ENCODE measurements around the gene PARN. TPM values are rescaled to one million over a fixed set of nuclear protein-coding genes. Genes with fewer than 3 reads are reported as not detected.
"Not testable (repeated sequence)": the region's sequence is repeated elsewhere in the genome, so short reads cannot be mapped to it uniquely, and the experiment has no call there.

Gene PARN
- total and polyA plus RNA-seq, 2 experiments from 2014 or later, result 32.5 to 61.3 TPM

DNA sequence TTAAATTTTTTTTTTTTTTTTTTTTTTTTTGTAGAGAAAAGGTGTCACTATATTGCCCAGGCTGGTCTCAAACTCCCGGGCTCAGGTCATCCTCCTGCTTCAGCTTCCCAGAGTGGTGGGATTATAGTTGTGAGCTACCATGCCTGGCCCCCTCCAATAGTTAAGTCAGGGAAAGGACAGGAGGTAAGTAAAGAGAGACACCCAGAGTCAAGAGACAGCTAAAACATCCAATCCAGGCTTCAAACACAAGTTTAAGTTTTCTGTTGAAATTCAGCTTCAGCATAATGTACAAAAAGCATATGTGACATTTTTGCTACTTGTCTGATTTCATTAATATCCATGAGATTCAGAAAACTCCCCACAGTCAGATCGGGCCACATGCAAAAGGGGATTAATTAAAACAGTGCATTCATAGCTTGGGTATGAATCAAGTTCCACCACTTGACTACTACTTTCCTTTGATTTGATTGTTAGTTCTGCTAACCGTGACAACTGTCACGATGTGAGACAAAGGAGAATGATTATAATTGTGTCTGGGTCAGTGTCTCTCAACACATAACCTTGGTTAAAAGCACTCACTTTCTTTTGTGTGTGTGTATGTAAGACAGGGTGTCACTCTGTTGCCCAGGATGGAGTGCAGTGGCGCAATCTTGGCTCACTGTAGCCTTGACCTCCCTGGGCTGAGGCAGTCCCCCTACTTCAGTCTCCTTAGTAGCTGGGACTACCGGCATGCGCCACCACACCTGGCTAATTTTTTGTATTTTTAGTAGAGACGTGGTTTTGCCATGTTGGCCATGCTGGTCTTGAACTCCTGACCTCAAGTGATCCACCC is 184.9 kb downstream of the PARN start:
- H3K27me3 Mint-ChIP-seq (ENCODE audit: insufficient read depth, low read depth, poor library complexity), result no peaks in the 10 kb centered on the region
- H3K4me3 Mint-ChIP-seq, result no peak overlapping the region
- no peak overlapping the region for H2AFZ ChIP-seq
- peaks cover 8% of the 10 kb centered on the region; the same call in 1 of the 2 replicates for H3K4me1 ChIP-seq (ENCODE audit: insufficient read depth)
- no peaks in the 10 kb centered on the region for H3K9me2 ChIP-seq (ENCODE audit: insufficient read depth)
- H3K79me2 ChIP-seq (replicated peaks; ENCODE audit: insufficient read depth), result no peaks in the 10 kb centered on the region
- no peaks in the 10 kb centered on the region for H3K36me3 ChIP-seq (ENCODE audit: insufficient read depth)
- TF ChIP-seq, protein P1, sequence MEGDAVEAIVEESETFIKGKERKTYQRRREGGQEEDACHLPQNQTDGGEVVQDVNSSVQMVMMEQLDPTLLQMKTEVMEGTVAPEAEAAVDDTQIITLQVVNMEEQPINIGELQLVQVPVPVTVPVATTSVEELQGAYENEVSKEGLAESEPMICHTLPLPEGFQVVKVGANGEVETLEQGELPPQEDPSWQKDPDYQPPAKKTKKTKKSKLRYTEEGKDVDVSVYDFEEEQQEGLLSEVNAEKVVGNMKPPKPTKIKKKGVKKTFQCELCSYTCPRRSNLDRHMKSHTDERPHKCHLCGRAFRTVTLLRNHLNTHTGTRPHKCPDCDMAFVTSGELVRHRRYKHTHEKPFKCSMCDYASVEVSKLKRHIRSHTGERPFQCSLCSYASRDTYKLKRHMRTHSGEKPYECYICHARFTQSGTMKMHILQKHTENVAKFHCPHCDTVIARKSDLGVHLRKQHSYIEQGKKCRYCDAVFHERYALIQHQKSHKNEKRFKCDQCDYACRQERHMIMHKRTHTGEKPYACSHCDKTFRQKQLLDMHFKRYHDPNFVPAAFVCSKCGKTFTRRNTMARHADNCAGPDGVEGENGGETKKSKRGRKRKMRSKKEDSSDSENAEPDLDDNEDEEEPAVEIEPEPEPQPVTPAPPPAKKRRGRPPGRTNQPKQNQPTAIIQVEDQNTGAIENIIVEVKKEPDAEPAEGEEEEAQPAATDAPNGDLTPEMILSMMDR (conservative IDR thresholded peaks at IDR 0.05; ENCODE audit: low read depth in 2 of 2), result peak in 1 of 2 experiments; percentile 28; a peak in 1 of 4 replicates
- TF ChIP-seq STAT1 (IDR thresholded peaks at IDR 0.05; ENCODE audit: unreplicated experiment) (no peak), ZNF114 (CRISPR knock-in tag; IDR thresholded peaks at IDR 0.05) (no peak)
- H3K9me3 Mint-ChIP-seq, result no peaks in the 10 kb centered on the region
- no peak overlapping the region for H3K4me3 ChIP-seq
- H3K4me2 ChIP-seq, result no peak overlapping the region
- no peaks in the 10 kb centered on the region for H3K36me3 Mint-ChIP-seq (ENCODE audit: low read depth)
- no peak for ATAC-seq
- no peaks in the 10 kb centered on the region for H3K27me3 ChIP-seq (ENCODE audit: insufficient read depth)
- no peaks in the 10 kb centered on the region for H4K20me1 ChIP-seq (replicated peaks; ENCODE audit: insufficient read depth)
- no peak overlapping the region for H3K27ac Mint-ChIP-seq
- H3K4me1 Mint-ChIP-seq, result peaks cover 17% of the 10 kb centered on the region
- H3F3A ChIP-seq (replicated peaks; ENCODE audit: low read depth), result no peaks in the 10 kb centered on the region
- no peak overlapping the region for H3K27ac ChIP-seq (ENCODE audit: low read depth)
- DNase-seq (ENCODE audit: low spot score), result no peak

DNA sequence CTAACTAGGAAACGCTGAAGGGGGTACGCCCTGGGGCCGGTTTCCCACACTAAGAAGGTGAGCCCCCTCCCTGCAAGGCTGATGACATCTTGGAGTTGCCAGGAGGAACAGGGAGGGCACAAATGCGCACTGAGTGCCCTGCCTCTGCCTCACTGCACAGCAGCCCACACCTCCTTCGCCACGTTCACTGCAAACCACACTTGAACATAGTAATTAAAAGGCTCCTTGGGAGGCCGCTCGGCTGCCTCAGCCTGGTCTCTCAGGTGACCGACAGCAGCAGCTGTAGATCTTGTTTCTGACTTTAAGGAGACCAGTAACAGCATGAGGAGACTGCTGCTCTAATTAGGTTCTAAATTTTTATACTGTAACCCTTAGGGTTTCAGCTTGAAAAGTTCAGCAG is 188.5 kb downstream of the PARN start:
- not testable (repeated sequence) for H2AFZ ChIP-seq; H3K4me3 Mint-ChIP-seq; H3K4me1 ChIP-seq (ENCODE audit: insufficient read depth); H3K27me3 ChIP-seq (ENCODE audit: insufficient read depth); ATAC-seq; H3K36me3 ChIP-seq (ENCODE audit: insufficient read depth); H3F3A ChIP-seq (replicated peaks; ENCODE audit: low read depth); H3K79me2 ChIP-seq (replicated peaks; ENCODE audit: insufficient read depth); H3K27me3 Mint-ChIP-seq (ENCODE audit: insufficient read depth, low read depth, poor library complexity); H3K9me2 ChIP-seq (ENCODE audit: insufficient read depth); H3K4me3 ChIP-seq; H3K9me3 Mint-ChIP-seq; H3K36me3 Mint-ChIP-seq (ENCODE audit: low read depth); DNase-seq (ENCODE audit: low spot score); H3K4me2 ChIP-seq; H4K20me1 ChIP-seq (replicated peaks; ENCODE audit: insufficient read depth)
- peak overlapping the region; percentile 56; the same call in 1 of the 2 replicates for H3K27ac Mint-ChIP-seq
- peaks cover 11% of the 10 kb centered on the region for H3K4me1 Mint-ChIP-seq
- 0 out of 2 replicates have a peak overlapping the region, but pooled peaks have one; percentile 50 for H3K27ac ChIP-seq (ENCODE audit: low read depth)

DNA sequence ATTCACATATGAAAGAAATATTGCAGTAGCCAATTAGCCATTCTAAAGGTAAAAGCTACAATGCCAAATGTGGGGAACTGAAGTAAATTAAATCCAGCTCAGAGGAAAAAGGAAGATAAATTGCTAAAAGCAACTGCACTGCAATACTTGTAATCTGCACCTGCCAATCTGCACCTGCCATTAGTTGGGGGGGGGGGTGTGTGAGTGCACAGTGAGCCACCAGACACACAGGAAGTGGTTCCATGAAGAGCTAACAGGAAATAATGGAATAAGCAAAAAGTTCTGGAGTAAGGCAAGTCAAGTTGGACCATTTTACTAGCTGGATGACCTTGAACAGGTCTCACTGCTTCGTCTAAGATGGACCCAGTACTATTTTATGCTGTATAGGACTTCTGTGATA is 191.8 kb downstream of the PARN start:
- H3K36me3 ChIP-seq (ENCODE audit: insufficient read depth), result no peaks in the 10 kb centered on the region
- no peak overlapping the region for H2AFZ ChIP-seq
- H3K27me3 ChIP-seq (ENCODE audit: insufficient read depth), result no peaks in the 10 kb centered on the region
- Mint-ChIP-seq H3K4me3 (no peak overlapping the region), H3K27ac (no peak overlapping the region), H3K36me3 (ENCODE audit: low read depth) (peaks cover 15% of the 10 kb centered on the region; the same call in 2 of the 3 replicates), H3K9me3 (no peaks in the 10 kb centered on the region), H3K27me3 (ENCODE audit: insufficient read depth, low read depth, poor library complexity) (peaks cover 4% of the 10 kb centered on the region), H3K4me1 (peaks cover 18% of the 10 kb centered on the region)
- no peak for TF ChIP-seq STAT1 (IDR thresholded peaks at IDR 0.05; ENCODE audit: unreplicated experiment)
- H3K4me2 ChIP-seq, result no peak overlapping the region
- H3K27ac ChIP-seq (ENCODE audit: low read depth), result no peak overlapping the region
- no peaks in the 10 kb centered on the region for H4K20me1 ChIP-seq (replicated peaks; ENCODE audit: insufficient read depth)
- H3K79me2 ChIP-seq (replicated peaks; ENCODE audit: insufficient read depth), result no peaks in the 10 kb centered on the region
- 0 out of 2 replicates have a peak, but pooled peaks cover 6% of the 10 kb centered on the region for H3F3A ChIP-seq (replicated peaks; ENCODE audit: low read depth)
- no peak for DNase-seq (ENCODE audit: low spot score)
- peaks cover 8% of the 10 kb centered on the region; the same call in 1 of the 2 replicates for H3K4me1 ChIP-seq (ENCODE audit: insufficient read depth)
- no peaks in the 10 kb centered on the region for H3K9me2 ChIP-seq (ENCODE audit: insufficient read depth)
- ATAC-seq, result no peak
- H3K4me3 ChIP-seq, result no peak overlapping the region

All from GM23338 (cell line).